GM12878 (cell line): ENCODE results near the gene SAMD4A. TPM values are rescaled to one million over a fixed set of nuclear protein-coding genes. Genes with fewer than 3 reads are reported as not detected.
A peak's percentile ranks its signal among the peaks of the same experiment; 100 is the strongest.

ENCODE experiments used
- BHLHE40 ChIP-seq, 2 experiments: fragments of 450-650 bp in 1 of 2; IDR thresholded peaks; 2 replicates each; pipeline ENCODE4 v1.6.1; 2011 to 2017; ENCODE audit warnings: low read depth in 2 of 2, borderline replicate concordance in 1 of 2, improper control_type of control experiment in 1 of 2, low read length in 1 of 2, mild to moderate bottlenecking in 1 of 2
- HDAC6 ChIP-seq: fragments of 200-600 bp; sonication (generic); IDR thresholded peaks from one replicate; pipeline ENCODE4 v1.8.0; 2017; ENCODE audit warnings: antibody characterized with exemption; ENCODE audit not compliant: unreplicated experiment
- IRF4 ChIP-seq: IDR thresholded peaks from 2 replicates; pipeline ENCODE4 v1.6.1; 2011; ENCODE audit warnings: low read depth, low read length
- MTA3 ChIP-seq: IDR thresholded peaks from 2 replicates; pipeline ENCODE4 v1.6.1; 2012; ENCODE audit warnings: low read length, inconsistent platforms, borderline replicate concordance
- NFIC ChIP-seq: IDR thresholded peaks from 2 replicates; pipeline ENCODE4 v1.6.1; 2012; ENCODE audit warnings: low read depth, mild to moderate bottlenecking, inconsistent platforms, low read length, moderate library complexity
- RB1 ChIP-seq: fragments of 450-650 bp; formaldehyde crosslinking; IDR thresholded peaks from 2 replicates; pipeline ENCODE4 v1.6.1; 2017; ENCODE audit warnings: mild to moderate bottlenecking, borderline replicate concordance
- SUPT20H ChIP-seq: IDR thresholded peaks from 2 replicates; pipeline ENCODE4 v1.6.1; 2011; ENCODE audit warnings: low read depth, mild to moderate bottlenecking, low read length, moderate library complexity, borderline replicate concordance; ENCODE audit not compliant: control insufficient read depth
- SUZ12 ChIP-seq: fragments of 200-600 bp; sonication (generic); IDR thresholded peaks from one replicate; pipeline ENCODE4 v1.6.1; 2018; ENCODE audit warnings: antibody characterized with exemption, mild to moderate bottlenecking; ENCODE audit not compliant: unreplicated experiment
- YBX1 ChIP-seq: fragments of 450-650 bp; IDR thresholded peaks from 2 replicates; pipeline ENCODE4 v1.6.1; 2016; ENCODE audit warnings: antibody characterized with exemption
- ZNF24 ChIP-seq: fragments of 450-650 bp; IDR thresholded peaks from 2 replicates; pipeline ENCODE4 v1.6.1; 2017; ENCODE audit warnings: antibody characterized with exemption, mild to moderate bottlenecking
- ZNF274 ChIP-seq: IDR thresholded peaks from one replicate; pipeline ENCODE4 v1.8.0; 2011; ENCODE audit not compliant: insufficient read length, insufficient read depth
- ZSCAN29 ChIP-seq: fragments of 450-650 bp; IDR thresholded peaks from 2 replicates; pipeline ENCODE4 v1.6.1; 2017; ENCODE audit warnings: mild to moderate bottlenecking, moderate library complexity
- polyA plus RNA-seq, 11 experiments: library from polyadenylated mRNA; depleted of rRNA in 4 of 11; unstranded in 6 of 11; stranded (reverse) in 5 of 11; fragments of >200 nt; fragmentation: Nextera tagmentation in 4 of 11; fragmentation: Illumina TruSeq in 1 of 11; extraction: Ambion mirVana in 4 of 11; extraction: Trizol in 1 of 11; gene quantifications; 1 replicate in 1 of 11; 2 replicates in 10 of 11; pipeline versions ENCODE4 v1.2.1 to v1.2.3, GENCODE V29; 2011 to 2016; ENCODE audit warnings: inconsistent platforms in 2 of 11, missing spikeins in 2 of 11, low read depth in 1 of 11
- total RNA-seq, 4 experiments: library from RNA; depleted of rRNA in 3 of 4; stranded (reverse); fragments of >200 nt in 3 of 4; fragmentation: Illumina TruSeq in 1 of 4; extraction: Trizol in 1 of 4; gene quantifications; 2 replicates each; pipeline versions ENCODE4 v1.2.1 to v1.2.3, GENCODE V29; 2013 to 2021
- TF ChIP-seq, protein P1 (sequence below): fragments of 150-350 bp; IDR thresholded peaks from 2 replicates; pipeline ENCODE4 v1.6.1; 2016; ENCODE audit warnings: low read depth, low read length
- TF ChIP-seq, protein P2 (sequence below): IDR thresholded peaks from 2 replicates; pipeline ENCODE4 v1.6.1; 2011; ENCODE audit warnings: borderline replicate concordance, low read depth, mild to moderate bottlenecking, moderate library complexity, mixed read lengths, low read length; ENCODE audit not compliant: insufficient read depth; ENCODE audit errors: extremely low read length
- TF ChIP-seq, protein P3 (sequence below): IDR thresholded peaks from 2 replicates; pipeline ENCODE4 v1.6.1; 2011; ENCODE audit warnings: low read depth, mild to moderate bottlenecking, low read length, moderate library complexity, borderline replicate concordance; ENCODE audit errors: extremely low read depth
- TF ChIP-seq, protein P4 (sequence below), 3 experiments: IDR thresholded peaks in 2 of 3; conservative IDR thresholded peaks in 1 of 3; 2 replicates each; pipeline ENCODE4 v1.5.1; 2011; ENCODE audit warnings: low read depth in 3 of 3, low read length in 3 of 3, mild to moderate bottlenecking in 3 of 3, control low read depth in 2 of 3, moderate library complexity in 2 of 3, inconsistent platforms in 1 of 3, mixed read lengths in 1 of 3; ENCODE audit not compliant: control insufficient read depth in 2 of 3, insufficient read depth in 1 of 3; ENCODE audit errors: extremely low read depth in 1 of 3
- TF ChIP-seq, protein P5 (sequence below): fragments of 450-650 bp; IDR thresholded peaks from 2 replicates; pipeline ENCODE4 v1.6.1; 2014; ENCODE audit warnings: mild to moderate bottlenecking
- TF ChIP-seq, protein P6 (sequence below): fragments of 450-650 bp; IDR thresholded peaks from 2 replicates; pipeline ENCODE4 v1.6.1; 2017; ENCODE audit warnings: antibody characterized with exemption, mild to moderate bottlenecking, moderate library complexity

The SAMD4A gene
- total and polyA plus RNA-seq, 10 of the 15 experiments (the other 5 are each of a cell fraction or from before 2014, with no cell fraction given) = 0.05 to 0.56 (median 0.31) TPM

DNA sequence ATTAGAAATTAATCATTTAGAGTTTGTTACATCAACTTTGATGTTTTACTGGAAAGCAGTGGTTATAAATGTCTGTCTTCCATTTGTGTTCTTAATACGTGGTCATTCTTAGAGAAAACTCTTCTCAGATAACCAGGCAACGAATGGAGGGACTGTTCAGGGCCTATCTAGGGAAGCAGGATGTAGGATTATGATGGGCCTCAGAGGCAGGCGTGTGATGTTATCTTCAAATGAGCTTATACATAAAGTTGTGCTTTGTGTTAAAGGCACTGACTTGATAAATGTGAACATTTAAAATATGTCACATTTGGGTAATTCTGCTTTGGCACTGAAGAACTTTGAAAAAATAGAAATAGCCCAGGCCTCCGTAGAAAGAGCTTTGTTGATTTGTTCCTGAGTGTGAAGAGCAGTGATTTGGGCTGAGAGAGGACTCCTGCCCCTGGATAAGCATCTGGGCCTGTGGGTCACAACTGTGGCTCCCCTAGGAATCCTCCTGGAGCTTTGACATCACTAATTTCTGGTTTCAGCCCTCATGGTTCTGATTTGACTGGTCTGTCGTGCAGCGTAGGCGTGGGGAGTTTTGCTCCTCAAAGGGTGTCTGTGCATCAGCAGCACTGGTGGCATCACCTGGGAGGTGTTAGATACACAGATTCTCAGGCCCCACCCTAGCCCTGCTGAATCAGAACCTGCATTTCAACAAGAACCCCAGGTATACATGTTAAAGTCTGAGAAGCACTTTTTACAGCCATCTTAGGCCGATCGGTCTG, 55.4 kb downstream of the SAMD4A start (continued):
- TF ChIP-seq, protein P1, sequence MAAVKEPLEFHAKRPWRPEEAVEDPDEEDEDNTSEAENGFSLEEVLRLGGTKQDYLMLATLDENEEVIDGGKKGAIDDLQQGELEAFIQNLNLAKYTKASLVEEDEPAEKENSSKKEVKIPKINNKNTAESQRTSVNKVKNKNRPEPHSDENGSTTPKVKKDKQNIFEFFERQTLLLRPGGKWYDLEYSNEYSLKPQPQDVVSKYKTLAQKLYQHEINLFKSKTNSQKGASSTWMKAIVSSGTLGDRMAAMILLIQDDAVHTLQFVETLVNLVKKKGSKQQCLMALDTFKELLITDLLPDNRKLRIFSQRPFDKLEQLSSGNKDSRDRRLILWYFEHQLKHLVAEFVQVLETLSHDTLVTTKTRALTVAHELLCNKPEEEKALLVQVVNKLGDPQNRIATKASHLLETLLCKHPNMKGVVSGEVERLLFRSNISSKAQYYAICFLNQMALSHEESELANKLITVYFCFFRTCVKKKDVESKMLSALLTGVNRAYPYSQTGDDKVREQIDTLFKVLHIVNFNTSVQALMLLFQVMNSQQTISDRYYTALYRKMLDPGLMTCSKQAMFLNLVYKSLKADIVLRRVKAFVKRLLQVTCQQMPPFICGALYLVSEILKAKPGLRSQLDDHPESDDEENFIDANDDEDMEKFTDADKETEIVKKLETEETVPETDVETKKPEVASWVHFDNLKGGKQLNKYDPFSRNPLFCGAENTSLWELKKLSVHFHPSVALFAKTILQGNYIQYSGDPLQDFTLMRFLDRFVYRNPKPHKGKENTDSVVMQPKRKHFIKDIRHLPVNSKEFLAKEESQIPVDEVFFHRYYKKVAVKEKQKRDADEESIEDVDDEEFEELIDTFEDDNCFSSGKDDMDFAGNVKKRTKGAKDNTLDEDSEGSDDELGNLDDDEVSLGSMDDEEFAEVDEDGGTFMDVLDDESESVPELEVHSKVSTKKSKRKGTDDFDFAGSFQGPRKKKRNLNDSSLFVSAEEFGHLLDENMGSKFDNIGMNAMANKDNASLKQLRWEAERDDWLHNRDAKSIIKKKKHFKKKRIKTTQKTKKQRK = no peak
- TF ChIP-seq HDAC6 = no peak
- peak; percentile 95 for TF ChIP-seq IRF4
- no peak for TF ChIP-seq ZNF274
- TF ChIP-seq, protein P2, sequence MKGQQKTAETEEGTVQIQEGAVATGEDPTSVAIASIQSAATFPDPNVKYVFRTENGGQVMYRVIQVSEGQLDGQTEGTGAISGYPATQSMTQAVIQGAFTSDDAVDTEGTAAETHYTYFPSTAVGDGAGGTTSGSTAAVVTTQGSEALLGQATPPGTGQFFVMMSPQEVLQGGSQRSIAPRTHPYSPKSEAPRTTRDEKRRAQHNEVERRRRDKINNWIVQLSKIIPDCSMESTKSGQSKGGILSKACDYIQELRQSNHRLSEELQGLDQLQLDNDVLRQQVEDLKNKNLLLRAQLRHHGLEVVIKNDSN = no peak
- TF ChIP-seq MTA3 = no peak
- no peak for TF ChIP-seq YBX1
- TF ChIP-seq RB1 = no peak
- TF ChIP-seq, protein P3, sequence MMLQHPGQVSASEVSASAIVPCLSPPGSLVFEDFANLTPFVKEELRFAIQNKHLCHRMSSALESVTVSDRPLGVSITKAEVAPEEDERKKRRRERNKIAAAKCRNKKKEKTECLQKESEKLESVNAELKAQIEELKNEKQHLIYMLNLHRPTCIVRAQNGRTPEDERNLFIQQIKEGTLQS = no peak
- TF ChIP-seq, protein P4, sequence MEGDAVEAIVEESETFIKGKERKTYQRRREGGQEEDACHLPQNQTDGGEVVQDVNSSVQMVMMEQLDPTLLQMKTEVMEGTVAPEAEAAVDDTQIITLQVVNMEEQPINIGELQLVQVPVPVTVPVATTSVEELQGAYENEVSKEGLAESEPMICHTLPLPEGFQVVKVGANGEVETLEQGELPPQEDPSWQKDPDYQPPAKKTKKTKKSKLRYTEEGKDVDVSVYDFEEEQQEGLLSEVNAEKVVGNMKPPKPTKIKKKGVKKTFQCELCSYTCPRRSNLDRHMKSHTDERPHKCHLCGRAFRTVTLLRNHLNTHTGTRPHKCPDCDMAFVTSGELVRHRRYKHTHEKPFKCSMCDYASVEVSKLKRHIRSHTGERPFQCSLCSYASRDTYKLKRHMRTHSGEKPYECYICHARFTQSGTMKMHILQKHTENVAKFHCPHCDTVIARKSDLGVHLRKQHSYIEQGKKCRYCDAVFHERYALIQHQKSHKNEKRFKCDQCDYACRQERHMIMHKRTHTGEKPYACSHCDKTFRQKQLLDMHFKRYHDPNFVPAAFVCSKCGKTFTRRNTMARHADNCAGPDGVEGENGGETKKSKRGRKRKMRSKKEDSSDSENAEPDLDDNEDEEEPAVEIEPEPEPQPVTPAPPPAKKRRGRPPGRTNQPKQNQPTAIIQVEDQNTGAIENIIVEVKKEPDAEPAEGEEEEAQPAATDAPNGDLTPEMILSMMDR (IDR thresholded peaks at IDR 0.05 in 2 of 3, conservative IDR thresholded peaks at IDR 0.05 in 1 of 3; ENCODE audit: control insufficient read depth in 2 of 3, extremely low read depth in 1 of 3, insufficient read depth in 1 of 3, low read depth in 3 of 3, low read length in 3 of 3) = no peak
- peak; percentile 39 to 63; a peak in 1 of 4 replicates for TF ChIP-seq BHLHE40 (IDR thresholded peaks at IDR 0.05; ENCODE audit: borderline replicate concordance in 1 of 2, low read depth in 2 of 2, low read length in 1 of 2)
- TF ChIP-seq SUZ12 = no peak
- TF ChIP-seq SUPT20H = no peak
- TF ChIP-seq ZNF24 = peak; percentile 55; the same call in 1 of the 2 replicates
- TF ChIP-seq, protein P5, sequence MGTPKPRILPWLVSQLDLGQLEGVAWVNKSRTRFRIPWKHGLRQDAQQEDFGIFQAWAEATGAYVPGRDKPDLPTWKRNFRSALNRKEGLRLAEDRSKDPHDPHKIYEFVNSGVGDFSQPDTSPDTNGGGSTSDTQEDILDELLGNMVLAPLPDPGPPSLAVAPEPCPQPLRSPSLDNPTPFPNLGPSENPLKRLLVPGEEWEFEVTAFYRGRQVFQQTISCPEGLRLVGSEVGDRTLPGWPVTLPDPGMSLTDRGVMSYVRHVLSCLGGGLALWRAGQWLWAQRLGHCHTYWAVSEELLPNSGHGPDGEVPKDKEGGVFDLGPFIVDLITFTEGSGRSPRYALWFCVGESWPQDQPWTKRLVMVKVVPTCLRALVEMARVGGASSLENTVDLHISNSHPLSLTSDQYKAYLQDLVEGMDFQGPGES = no peak
- TF ChIP-seq, protein P6, sequence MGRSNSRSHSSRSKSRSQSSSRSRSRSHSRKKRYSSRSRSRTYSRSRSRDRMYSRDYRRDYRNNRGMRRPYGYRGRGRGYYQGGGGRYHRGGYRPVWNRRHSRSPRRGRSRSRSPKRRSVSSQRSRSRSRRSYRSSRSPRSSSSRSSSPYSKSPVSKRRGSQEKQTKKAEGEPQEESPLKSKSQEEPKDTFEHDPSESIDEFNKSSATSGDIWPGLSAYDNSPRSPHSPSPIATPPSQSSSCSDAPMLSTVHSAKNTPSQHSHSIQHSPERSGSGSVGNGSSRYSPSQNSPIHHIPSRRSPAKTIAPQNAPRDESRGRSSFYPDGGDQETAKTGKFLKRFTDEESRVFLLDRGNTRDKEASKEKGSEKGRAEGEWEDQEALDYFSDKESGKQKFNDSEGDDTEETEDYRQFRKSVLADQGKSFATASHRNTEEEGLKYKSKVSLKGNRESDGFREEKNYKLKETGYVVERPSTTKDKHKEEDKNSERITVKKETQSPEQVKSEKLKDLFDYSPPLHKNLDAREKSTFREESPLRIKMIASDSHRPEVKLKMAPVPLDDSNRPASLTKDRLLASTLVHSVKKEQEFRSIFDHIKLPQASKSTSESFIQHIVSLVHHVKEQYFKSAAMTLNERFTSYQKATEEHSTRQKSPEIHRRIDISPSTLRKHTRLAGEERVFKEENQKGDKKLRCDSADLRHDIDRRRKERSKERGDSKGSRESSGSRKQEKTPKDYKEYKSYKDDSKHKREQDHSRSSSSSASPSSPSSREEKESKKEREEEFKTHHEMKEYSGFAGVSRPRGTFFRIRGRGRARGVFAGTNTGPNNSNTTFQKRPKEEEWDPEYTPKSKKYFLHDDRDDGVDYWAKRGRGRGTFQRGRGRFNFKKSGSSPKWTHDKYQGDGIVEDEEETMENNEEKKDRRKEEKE = no peak
- TF ChIP-seq ZSCAN29 = no peak
- TF ChIP-seq NFIC = peak; percentile 79; the same call in 1 of the 2 replicates
